ENCODE measurements around the gene AGAP3.

AGAP3 gene

DNA sequence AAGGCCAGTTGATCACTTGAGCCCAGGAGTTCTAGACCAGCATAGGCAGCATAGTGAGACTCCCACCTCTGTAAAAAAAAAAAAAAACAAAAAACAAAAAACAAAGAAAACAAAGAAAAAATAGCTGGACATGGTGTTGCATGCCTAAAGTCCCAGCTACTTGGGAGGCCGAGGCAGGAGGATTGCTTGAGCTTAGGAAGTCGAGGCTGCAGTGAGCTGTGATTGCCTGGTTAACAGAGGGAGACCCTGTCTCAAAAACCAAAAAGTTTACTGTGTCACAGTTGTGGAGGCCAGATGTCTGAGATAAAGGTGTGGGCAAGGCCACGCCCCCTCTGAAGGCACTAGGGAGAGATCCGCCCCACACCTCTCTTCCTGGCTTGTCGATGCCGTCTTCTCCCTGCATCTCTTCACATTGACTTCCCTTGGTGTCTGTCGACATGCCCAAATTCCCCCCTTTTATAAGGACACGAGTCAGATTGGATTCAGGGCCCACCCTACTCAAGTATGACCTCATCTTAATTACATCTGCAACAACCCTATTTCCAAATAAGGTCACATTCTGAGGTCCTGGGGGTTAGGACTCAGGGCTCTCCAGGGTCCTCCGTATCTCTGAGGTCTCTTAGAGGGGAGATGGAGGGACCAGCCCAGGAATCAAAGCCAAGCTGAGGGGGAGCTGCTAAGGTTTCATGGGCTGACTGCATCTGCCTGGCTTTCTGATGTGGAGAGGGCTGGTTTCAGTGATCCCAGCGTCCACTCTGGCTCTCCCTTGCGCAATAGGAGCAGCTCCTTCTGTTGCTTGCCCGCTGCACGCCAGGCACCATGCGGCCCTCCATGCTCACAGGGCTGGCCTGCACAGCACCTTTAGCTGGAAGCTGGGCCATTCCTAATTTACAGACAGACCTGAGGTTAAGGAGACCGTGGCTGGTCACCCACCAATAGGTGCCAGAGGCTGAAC is 23.1 kb downstream of the AGAP3 start:
- DNase-seq (ENCODE audit: low read depth in 2 of 2): no peak

DNA sequence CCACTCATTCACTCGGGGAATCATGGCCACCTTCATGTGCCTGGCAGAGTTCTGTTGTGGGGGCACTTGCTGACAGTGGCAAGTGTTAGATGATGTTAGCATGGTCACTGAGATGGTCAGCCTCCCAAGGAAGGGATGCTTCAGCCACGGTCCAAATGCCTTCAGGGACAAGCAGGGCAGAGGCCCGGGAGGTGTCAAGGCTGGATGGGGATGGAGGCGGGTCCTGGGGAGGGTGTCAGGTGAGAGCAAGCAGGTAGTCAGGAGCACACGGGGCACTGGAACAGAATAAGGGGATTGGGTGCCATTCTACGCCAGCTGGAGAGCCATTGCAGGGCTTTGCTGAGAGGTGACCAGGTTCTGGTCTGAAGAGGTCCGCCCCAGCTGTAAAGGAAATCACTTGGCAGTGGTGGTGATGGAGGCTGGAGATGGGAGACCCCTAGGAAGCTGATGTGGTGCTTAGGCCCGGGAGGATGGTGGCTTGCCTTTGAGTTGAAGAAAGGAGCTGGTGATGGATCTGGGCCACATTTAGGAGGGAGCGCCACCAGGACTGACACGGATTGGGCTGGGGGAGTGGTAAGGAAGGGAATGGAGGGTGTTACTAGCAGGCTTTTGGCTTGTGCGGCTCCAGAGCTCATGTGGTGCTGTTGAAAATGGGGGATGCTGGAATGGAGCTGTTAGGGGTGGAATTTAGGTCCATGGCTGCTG is 24.1 kb downstream of the AGAP3 start:
- no peak for DNase-seq (ENCODE audit: low read depth in 2 of 2)

DNA sequence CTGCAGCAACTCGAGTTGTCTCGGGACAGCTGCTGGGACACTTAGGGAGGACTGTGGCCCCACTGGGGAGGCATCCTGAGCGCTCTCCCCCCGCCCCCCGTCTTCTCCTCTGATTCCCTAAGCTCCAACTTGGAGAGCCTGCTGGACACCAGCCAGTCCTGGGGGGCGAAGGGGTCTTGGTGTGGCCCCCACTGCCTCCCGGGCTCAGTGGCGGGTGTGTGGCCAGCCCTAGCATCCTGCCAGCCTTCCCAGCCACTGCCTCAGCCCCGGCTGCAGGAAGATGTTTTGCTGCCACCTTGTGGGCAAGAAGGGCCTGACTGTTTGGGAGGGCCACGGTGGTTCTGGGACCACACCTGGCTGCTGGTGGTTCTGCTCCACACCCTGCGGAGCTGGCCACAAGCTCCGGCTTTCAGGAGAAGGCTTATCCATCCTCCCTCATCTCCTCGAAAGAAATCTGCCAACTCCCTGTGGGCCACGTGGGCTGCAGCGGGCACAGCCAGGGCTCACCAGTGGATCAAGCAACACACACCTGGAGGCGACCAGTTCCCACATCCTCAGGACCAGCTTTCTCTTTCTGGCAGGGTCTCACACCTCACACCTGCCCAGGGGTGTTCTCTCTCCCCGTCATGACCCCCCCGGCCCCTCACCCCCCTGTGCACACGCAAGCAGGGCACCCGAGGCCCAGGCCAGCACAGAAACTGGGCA is 24.8 kb downstream of the AGAP3 start:
- peak; percentile 32 to 54 for DNase-seq (ENCODE audit: low read depth in 2 of 2)

DNA sequence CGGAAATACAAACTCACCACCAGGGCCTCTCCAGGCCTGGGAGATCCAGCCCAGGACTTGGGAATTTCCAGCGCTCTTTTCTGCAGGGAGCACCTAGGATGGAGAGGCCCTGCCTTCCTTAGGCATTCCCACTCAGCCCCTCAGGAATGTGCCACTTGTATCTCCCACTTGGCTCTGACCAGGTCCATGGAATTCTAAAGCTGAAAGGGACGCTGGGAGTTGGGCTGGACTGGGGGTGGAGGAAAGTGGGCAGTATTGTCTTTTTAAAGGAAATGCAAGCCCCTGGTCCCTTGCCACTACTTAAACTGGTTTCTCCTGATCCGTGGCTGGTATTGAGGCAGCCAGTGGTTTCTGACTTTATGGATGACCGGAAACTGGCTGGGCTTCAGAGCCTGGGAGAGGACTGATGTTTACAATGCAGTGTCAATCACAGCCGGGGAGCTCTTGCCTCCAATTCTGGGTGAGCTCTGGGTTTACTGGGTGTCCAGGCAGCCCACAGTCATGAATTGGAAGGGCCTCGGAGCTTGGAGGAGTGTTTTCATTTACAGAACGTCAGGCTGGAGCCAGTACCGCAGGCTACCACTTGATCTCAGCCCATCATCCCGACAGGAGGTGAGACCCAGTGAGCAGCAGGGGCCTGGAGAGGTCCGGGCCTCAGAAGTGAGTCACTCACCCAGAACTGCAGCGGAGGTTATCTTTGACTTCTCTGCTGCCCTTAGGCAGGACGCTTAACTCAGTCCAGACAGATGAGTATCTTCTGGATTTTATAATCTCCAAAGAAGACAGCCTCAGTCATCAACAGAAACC is 27.3 kb downstream of the AGAP3 start:
- no peak for DNase-seq (ENCODE audit: low read depth in 2 of 2)

DNA sequence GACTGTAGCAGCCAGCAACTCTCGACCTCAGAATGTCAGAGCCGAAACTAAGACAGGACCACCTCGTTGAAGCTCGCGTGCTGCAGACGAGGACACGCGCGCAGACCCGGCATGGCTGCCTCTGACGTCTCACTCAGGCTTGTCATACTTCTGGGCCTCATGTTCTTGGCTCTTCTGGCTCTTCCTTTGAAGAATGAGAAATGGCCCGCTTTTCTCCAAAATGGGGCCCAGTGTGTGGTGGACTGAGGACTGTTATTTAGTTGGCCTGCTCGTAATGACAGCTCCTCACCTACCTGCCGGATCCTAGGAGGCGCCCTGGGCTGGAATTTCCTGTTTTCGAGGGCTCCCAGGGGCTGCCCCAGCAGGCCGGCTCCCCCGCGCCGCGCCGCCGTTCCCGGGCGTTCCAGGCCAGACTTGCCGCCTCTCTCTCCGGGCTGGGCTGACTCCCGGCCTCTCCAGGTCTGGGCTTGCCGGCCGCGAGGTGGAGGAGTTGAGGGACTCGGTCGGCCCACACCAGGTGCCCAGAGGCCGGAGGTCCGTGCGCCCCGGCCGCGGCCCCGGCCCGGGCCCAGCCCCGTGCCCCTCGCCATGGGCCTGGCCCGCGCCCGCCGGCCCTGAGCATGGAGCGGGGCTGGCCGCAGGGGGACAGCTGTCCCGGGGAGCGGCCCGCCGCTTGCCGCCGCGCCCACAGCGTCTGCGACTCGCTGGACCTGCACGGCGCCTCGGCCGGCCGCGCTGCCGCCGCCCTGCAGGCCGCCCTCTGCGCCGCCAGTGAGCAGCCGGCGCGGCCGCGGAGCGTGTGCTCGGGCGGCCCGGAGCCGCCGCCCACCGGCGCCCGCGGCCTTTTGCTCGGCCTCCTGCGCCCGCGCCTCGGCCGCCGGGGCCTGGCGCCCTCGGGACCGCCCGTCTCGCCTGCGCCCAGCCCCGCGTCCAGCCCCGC is 28.1 kb downstream of the AGAP3 start:
- DNase-seq (ENCODE audit: low read depth in 2 of 2): no peak

DNA sequence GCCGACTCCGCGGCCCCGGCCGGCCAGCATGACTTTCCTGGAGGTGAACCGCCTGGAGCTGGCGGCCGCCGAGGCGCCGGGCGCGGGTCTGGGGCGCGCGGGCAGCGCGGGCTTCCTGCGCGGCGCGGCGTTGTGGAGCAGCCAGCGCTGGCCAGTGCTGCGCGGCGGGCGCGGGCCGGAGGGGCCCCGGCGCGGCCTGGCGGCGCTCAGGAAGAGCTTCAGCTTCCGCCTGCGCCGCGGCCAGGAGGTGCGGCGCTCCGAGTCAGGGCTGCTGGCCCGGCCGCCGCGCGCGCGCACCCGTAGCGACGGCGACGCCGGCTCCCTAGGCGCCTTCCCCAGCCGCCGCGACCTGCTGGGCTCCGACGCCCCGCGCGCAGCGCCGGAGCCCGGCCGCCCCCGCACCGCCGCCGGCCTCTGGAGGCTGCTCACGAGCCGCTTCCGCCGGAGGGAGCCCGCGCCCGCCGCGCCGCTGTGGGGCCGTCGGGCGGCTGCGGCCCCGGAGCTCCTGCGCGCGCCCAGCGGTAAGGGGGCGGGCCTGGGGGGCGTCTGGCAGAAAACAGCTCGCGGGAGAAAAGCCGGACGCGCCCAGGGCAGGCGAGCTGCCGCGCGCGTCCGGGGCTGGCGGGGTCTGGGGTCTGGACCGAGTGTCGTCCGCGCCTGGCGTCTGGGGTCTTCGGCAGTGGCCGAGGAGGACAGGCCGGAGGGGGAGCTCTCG is 29.0 kb downstream of the AGAP3 start:
- DNase-seq (ENCODE audit: low read depth in 2 of 2): no peak

DNA sequence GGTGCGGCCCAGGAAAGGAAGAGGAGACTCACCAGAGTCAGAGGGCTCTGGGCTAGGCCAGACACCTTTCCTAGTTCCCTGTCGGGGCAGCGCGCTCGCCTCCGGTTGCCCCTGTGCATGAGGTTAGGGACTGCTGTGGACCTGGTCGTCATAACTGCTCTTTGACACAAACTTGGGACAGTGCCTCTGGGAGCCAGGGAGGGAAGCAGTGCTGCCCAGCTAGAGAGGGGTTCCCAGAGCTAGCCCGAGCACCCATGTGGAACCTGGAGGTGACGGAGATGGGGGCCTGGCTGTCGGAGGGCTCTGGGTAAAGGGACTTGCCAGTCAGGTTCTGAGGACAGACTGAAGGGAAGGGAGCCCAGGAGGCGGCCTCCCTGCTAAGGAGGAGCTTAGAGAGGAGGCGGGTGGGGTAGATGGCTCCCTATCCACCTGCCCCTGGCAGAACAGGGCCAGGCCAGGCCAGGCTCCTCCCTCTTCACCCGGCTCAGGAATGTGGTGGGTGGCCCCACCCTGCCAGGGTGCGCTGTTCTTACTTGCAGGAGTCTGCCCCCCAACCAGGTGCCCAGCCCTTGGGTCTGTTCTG is 29.7 kb downstream of the AGAP3 start:
- no peak for DNase-seq (ENCODE audit: low read depth in 2 of 2)

DNA sequence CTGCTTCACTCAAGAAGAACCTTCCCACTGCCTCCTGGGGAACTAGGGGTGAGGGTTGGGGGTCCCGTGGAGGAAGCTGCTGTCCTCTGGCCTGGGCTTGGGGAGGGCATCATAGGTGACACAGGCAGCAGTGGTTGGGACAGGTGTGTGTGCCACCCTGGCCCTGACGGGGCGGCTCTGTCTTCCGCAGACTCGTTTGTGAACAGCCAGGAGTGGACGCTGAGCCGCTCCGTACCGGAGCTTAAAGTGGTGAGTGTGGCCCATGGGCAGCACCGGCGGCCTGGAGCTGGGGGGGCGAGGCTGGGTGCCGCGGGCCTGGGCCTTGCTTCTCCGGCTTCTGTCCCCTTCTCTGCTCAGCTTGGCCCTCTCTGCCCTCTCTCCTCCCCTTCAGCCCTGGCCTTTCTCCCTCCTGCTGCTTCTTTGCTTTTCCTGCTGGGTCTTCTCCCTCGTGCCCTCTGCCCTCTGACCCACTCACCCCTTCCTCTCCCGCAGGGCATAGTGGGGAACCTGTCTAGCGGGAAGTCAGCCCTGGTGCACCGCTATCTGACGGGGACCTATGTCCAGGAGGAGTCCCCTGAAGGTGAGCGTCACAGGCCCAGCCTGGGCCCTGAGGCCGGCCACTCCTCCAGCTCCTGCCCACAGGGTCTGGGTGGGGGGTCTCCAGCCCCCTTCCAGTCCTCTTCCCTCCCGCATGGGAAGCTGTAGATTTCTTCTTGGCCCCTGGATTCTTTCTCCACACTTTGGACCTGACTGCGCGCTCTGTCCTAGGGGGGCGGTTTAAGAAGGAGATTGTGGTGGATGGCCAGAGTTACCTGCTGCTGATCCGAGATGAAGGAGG is 30.5 kb downstream of the AGAP3 start:
- no peak for DNase-seq (ENCODE audit: low read depth in 2 of 2)

DNA sequence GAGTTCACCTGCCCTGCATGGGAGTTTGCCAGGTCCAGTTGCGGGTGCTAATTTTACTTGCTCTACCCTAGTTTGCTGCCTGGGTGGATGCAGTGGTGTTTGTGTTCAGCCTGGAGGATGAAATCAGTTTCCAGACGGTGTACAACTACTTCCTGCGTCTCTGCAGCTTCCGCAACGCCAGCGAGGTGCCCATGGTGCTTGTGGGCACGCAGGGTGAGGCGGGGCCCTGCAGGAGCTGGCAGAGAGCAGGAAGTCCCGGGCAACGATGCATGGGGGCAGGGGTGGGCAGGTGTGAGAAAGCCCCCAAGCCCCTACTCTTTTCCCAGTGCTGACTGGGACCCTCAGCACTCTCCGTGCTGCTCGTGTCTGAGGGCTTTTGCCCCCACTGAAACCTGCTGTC is 31.3 kb downstream of the AGAP3 start:
- DNase-seq (ENCODE audit: low read depth in 2 of 2): peak; percentile 8 to 14

DNA sequence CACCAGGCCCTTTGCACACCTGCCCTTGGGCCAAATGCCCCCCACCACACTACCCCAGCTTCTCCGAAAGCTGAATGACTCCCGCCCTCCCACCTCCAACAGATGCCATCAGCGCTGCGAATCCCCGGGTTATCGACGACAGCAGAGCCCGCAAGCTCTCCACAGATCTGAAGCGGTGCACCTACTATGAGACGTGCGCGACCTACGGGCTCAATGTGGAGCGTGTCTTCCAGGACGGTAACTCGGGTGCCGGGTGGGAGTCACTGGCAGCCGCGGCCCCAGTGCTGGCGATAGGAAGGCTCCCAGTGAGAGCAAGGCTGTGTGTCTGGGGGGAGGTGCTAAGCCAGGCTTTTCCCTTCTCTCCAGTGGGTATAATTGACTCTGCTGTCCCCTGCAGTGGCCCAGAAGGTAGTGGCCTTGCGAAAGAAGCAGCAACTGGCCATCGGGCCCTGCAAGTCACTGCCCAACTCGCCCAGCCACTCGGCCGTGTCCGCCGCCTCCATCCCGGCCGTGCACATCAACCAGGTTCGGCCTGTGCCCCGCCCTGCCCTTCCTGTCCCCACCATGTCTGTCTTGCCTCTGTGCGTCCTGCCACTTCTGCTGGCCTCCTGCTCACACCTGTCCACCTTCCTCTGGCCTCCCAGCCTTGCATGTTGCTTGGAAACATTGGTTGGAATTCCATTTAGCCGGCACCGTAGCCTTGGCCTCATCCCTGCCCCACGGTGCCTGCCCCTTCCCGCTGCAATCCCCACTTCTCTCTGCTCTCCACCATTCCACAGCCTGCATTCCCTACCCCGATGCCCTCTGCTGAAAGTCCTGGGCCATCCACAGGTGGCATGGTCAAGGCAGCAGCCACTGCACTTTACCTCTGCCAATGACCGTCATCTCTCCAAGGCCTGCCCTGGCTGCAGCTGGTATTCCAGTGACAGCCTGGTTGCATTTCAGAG is 32.1 kb downstream of the AGAP3 start:
- DNase-seq (ENCODE audit: low read depth in 2 of 2): no peak

DNA sequence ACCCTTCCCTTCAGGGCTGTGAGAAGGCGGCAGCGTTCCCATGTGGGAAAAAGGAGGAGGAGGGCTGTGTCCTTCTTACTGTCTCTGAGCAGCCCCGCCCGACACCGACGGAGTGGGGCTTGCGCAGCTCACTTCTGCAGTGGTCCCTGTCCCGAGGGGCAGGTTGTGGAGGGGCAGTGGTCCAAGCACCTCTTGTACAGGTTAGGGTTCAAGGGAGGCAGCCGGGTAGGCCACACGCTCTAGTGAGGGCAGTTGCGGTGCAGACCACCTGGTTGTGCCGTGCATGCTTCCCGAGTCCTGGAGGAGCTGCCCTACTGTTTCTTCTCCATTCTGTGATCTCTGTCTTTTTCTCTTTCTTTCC is 32.8 kb downstream of the AGAP3 start:
- no peak for DNase-seq (ENCODE audit: low read depth in 2 of 2)

DNA sequence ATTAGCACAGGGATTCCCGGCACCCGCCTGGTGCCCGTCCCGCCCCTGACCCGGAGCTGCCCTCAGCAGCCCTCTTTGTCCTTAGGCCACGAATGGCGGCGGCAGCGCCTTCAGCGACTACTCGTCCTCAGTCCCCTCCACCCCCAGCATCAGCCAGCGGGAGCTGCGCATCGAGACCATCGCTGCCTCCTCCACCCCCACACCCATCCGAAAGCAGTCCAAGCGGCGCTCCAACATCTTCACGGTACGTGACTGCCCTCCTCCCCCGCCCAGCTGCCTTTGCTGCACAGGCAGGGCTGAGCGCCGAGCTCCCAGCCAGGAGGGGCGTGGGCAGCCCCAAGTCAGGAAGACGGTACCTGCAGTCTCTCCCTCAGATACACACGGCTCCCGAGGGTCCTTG is 33.6 kb downstream of the AGAP3 start:
- DNase-seq (ENCODE audit: low read depth in 2 of 2): no peak

DNA sequence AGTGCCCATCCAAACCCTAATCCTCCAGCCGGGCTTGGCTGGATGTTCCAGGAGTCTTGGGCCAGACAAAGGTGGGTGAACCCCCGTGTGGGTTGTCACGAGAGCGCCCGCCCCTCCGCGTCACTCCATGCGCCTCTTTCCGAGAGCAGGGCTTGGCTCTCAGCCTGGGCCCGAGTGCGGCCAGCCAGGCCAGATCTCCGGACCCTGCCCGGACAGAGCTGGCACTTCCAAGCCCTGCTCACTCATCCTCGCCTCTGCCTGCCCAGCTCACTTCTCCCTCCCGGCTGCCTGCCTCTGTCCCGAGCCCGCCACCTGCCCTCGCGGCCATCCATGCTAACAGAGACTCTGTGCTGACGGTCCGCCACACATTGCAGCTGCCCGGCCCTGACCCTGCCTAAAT is 34.6 kb downstream of the AGAP3 start:
- no peak for DNase-seq (ENCODE audit: low read depth in 2 of 2)

DNA sequence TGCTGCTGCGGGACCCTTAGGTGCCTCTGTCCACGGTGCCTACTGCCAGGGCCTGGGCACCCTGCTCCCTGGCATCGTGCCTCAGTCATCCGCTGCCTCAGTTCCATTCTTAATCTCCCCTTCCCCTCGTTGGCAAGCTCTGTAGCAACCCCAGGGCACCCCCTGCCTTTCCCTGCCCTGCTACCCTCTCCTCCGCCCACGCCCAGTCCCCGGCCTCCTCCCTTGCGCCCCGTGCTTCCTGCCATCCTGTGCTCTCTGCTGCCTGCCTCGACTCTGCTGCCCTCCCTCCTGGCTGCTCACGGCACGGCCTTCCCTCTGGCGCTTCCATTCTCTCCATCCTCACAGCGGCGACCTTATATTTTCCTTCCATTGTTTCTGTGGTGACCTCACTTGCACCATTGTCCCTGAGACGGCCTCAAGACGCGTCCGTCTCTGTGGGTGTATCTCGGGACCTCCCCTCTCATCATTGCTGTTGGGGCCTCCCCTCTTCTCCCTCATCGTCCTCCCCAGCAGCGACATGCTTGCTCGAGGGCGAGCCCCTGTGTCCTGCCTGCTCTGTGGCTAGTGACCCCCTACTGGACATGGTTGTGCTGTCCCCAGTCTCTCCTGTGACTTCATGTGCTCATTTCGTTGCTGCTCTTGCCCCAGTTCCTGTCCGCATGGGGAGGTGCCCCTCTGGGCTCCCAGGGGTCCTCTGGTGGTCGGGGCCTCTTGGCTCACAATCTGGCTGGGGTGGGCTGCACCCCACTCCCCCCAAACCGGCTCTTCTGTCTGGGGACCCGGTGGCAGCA is 35.3 kb downstream of the AGAP3 start:
- no peak for DNase-seq (ENCODE audit: low read depth in 2 of 2)

DNA sequence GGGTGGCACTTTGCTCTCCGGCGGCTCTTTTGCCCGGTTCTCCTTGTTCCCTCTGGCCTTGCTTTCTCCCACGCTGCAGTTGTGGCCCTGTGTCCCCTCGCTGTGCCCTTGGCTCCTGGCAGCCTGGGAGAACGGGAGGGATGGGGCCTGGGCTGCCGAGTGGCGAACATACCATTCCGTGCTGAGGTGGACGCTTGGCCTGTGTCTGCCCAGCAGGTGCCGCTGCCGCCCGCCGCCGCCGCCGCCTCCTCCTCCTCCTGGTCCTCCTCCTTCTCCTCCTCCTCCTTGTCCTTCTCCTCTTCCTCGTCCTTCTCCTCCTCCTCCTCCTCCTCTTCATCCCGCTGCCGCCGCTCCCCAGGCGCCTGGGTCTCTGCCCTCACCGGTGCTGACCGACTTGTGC is 36.0 kb downstream of the AGAP3 start:
- DNase-seq (ENCODE audit: low read depth in 2 of 2): no peak

DNA sequence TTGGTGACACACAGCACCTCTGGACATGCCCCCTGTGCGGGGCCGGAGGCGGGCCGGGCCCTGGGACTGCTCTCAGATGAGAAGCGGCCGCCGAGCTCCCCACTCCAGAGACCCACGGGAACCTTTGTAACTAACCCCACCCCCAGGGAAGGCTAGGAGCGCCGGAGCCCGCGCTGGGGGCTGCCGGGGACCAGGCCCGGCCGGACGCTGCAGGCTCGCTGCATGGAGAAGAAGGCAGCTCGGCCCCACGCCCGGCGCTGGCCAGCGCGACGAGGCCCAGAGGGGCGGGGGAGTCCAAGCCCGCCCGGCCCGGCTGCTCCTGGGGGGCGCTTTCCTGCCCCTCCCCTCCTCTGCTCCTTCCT is 36.5 kb downstream of the AGAP3 start:
- no peak for DNase-seq (ENCODE audit: low read depth in 2 of 2)
